ENCODE results near the gene SFT2D3. TPM values are rescaled to one million over a fixed set of nuclear protein-coding genes. Genes with fewer than 3 reads are reported as not detected.
A peak's percentile ranks its signal among the peaks of the same experiment; 100 is the strongest.

Gene SFT2D3
- total RNA-seq, 2 experiments from 2014 or later = 4.8 to 5.5 TPM

GRCh38 chr2:127669056-127669455 lies 32.2 kb upstream of the SFT2D3 start:
- Mint-ChIP-seq H3K27ac (no peak overlapping the region), H3K36me3 (ENCODE audit: low read depth) (no peaks in the 10 kb centered on the region), H3K4me1 (ENCODE audit: low read depth) (no peaks in the 10 kb centered on the region), H3K9me3 (ENCODE audit: insufficient read depth) (no peaks in the 10 kb centered on the region), H3K4me3 (no peak overlapping the region), H3K27me3 (ENCODE audit: low read depth) (peaks cover 65% of the 10 kb centered on the region)
- ATAC-seq = no peak
- ChIA-PET CTCF (interaction anchor here (1.0 kb wide), 1 partner anchor 77 kb away, joined by 4 read pairs; no protein-coding TSS in a partner anchor), POLR2A (no interaction called here)
- DNase-seq = no peak

- POLR2A ChIA-PET = no interaction called here
- H3K36me3 Mint-ChIP-seq (ENCODE audit: low read depth) = peaks cover 2% of the 10 kb centered on the region
- no peaks in the 10 kb centered on the region for H3K9me3 Mint-ChIP-seq (ENCODE audit: insufficient read depth)
- H3K27ac Mint-ChIP-seq = no peak overlapping the region
- peaks cover 63% of the 10 kb centered on the region for H3K27me3 Mint-ChIP-seq (ENCODE audit: low read depth)
- H3K4me3 Mint-ChIP-seq = no peak overlapping the region
- ATAC-seq (no peak), DNase-seq (no peak)
- H3K4me1 Mint-ChIP-seq (ENCODE audit: low read depth) = peaks cover 4% of the 10 kb centered on the region
- CTCF ChIA-PET = interaction anchor here (1.0 kb wide), 1 partner anchor 79 kb away, joined by 4 read pairs; no protein-coding TSS in a partner anchor
Measured at GRCh38 chr2:127670055-127670956, 31.0 kb upstream of the SFT2D3 start.

- Mint-ChIP-seq H3K4me3 (no peak overlapping the region), H3K9me3 (ENCODE audit: insufficient read depth) (no peaks in the 10 kb centered on the region), H3K4me1 (ENCODE audit: low read depth) (peaks cover 4% of the 10 kb centered on the region), H3K36me3 (ENCODE audit: low read depth) (peaks cover 2% of the 10 kb centered on the region), H3K27me3 (ENCODE audit: low read depth) (peaks cover 62% of the 10 kb centered on the region), H3K27ac (no peak overlapping the region)
- POLR2A ChIA-PET = no interaction called here
- no peak for DNase-seq
- no peak for ATAC-seq
- CTCF ChIA-PET = no interaction called here
Measured at GRCh38 chr2:127670957-127671290, 30.4 kb upstream of the SFT2D3 start.

GRCh38 chr2:127671557-127672302 lies 29.6 kb upstream of the SFT2D3 start:
- Mint-ChIP-seq H3K4me3 (no peak overlapping the region), H3K9me3 (ENCODE audit: insufficient read depth) (no peaks in the 10 kb centered on the region), H3K27me3 (ENCODE audit: low read depth) (peaks cover 62% of the 10 kb centered on the region), H3K36me3 (ENCODE audit: low read depth) (peaks cover 2% of the 10 kb centered on the region), H3K4me1 (ENCODE audit: low read depth) (peaks cover 4% of the 10 kb centered on the region), H3K27ac (no peak overlapping the region)
- ChIA-PET POLR2A (no interaction called here), CTCF (no interaction called here)
- DNase-seq (no peak), ATAC-seq (no peak)

- ATAC-seq = no peak
- no peaks in the 10 kb centered on the region for H3K9me3 Mint-ChIP-seq (ENCODE audit: insufficient read depth)
- POLR2A ChIA-PET = interaction anchor here (0.6 kb wide), 1 partner anchor 11 kb away, joined by 3 read pairs; no protein-coding TSS in a partner anchor
Measured at GRCh38 chr2:127672341-127673224, 28.7 kb upstream of the SFT2D3 start.

GRCh38 chr2:127673291-127674069 lies 27.8 kb upstream of the SFT2D3 start:
- Mint-ChIP-seq H3K9me3 (ENCODE audit: insufficient read depth) (no peaks in the 10 kb centered on the region), H3K4me3 (no peak overlapping the region), H3K4me1 (ENCODE audit: low read depth) (peaks cover 4% of the 10 kb centered on the region), H3K36me3 (ENCODE audit: low read depth) (peaks cover 2% of the 10 kb centered on the region), H3K27me3 (ENCODE audit: low read depth) (peaks cover 70% of the 10 kb centered on the region), H3K27ac (no peak overlapping the region)
- DNase-seq (no peak), ATAC-seq (no peak)
- POLR2A ChIA-PET = interaction anchor here (0.6 kb wide), 1 partner anchor 12 kb away, joined by 3 read pairs; no protein-coding TSS in a partner anchor
- CTCF ChIA-PET = no interaction called here

More at GRCh38 chr2:127672341-127673224, 28.7 kb upstream of the SFT2D3 start:
- Mint-ChIP-seq H3K4me3 (no peak overlapping the region), H3K4me1 (ENCODE audit: low read depth) (peaks cover 4% of the 10 kb centered on the region), H3K36me3 (ENCODE audit: low read depth) (peaks cover 2% of the 10 kb centered on the region), H3K27me3 (ENCODE audit: low read depth) (peaks cover 63% of the 10 kb centered on the region), H3K27ac (peak overlapping the region; percentile 20)
- CTCF ChIA-PET = no interaction called here
- no peak for DNase-seq

GRCh38 chr2:127674241-127675209 lies 26.8 kb upstream of the SFT2D3 start:
- Mint-ChIP-seq H3K27me3 (ENCODE audit: low read depth) (peaks cover 70% of the 10 kb centered on the region), H3K4me3 (peak overlapping the region; percentile 50), H3K27ac (no peak overlapping the region), H3K4me1 (ENCODE audit: low read depth) (peaks cover 4% of the 10 kb centered on the region), H3K36me3 (ENCODE audit: low read depth) (peaks cover 2% of the 10 kb centered on the region), H3K9me3 (ENCODE audit: insufficient read depth) (no peaks in the 10 kb centered on the region)
- DNase-seq = no peak
- POLR2A ChIA-PET = no interaction called here
- CTCF ChIA-PET = no interaction called here
- peak; percentile 50 for ATAC-seq

GRCh38 chr2:127675331-127676261 lies 25.7 kb upstream of the SFT2D3 start, which contains the start of gene LIMS2:
Gene LIMS2, minus strand, starts transcription at chr2:127675530. Its CDS starts 506 bp downstream, at chr2:127675024.
- Mint-ChIP-seq H3K36me3 (ENCODE audit: low read depth) (peaks cover 2% of the 10 kb centered on the region), H3K4me1 (ENCODE audit: low read depth) (peaks cover 4% of the 10 kb centered on the region), H3K27me3 (ENCODE audit: low read depth) (peaks cover 61% of the 10 kb centered on the region), H3K4me3 (peak within 1 kb of the TSS; percentile 50), H3K27ac (no peak within 1 kb of the TSS), H3K9me3 (ENCODE audit: insufficient read depth) (no peaks in the 10 kb centered on the region)
- DNase-seq (no peak), ATAC-seq (no peak)
- CTCF ChIA-PET = interaction anchor here (0.9 to 2.6 kb wide), 2 partner anchors 25 to 85 kb away, joined by 3 to 13 read pairs; no protein-coding TSS in a partner anchor
- POLR2A ChIA-PET = no interaction called here

GRCh38 chr2:127676906-127677305 lies 24.4 kb upstream of the SFT2D3 start:
- Mint-ChIP-seq H3K4me3 (no peak overlapping the region), H3K36me3 (ENCODE audit: low read depth) (peaks cover 2% of the 10 kb centered on the region), H3K9me3 (ENCODE audit: insufficient read depth) (no peaks in the 10 kb centered on the region), H3K4me1 (ENCODE audit: low read depth) (peaks cover 4% of the 10 kb centered on the region), H3K27me3 (ENCODE audit: low read depth) (peaks cover 59% of the 10 kb centered on the region), H3K27ac (no peak overlapping the region)
- POLR2A ChIA-PET = no interaction called here
- DNase-seq = no peak
- no peak for ATAC-seq
- CTCF ChIA-PET = interaction anchor here (2.6 kb wide), 1 partner anchor 86 kb away, joined by 13 read pairs; no protein-coding TSS in a partner anchor
